Peyer's patch (tissue), 4 donors: Measurements from ENCODE around the gene GABPB1. TPM values are rescaled to one million over a fixed set of nuclear protein-coding genes. Genes with fewer than 3 reads are reported as not detected.

Experiments used
- DNase-seq, 3 donors: peaks; one replicate each; pipeline ENCODE4 v3.0.0-alpha.2; 2017 to 2019
- H3K27ac ChIP-seq, 4 donors: fragments of 200-600 bp; sonication (generic); one replicate each; pipeline ENCODE4 v1.5.1; 2016 to 2019
- H3K27me3 ChIP-seq, 2 donors: fragments of 200-600 bp; sonication (generic); one replicate each; pipeline ENCODE4 v1.5.1; 2019
- H3K36me3 ChIP-seq, 3 donors: fragments of 200-600 bp; sonication (generic); one replicate each; pipeline ENCODE4 v1.5.1; 2016 to 2019
- H3K4me1 ChIP-seq, 4 donors: fragments of 200-600 bp; sonication (generic); one replicate each; pipeline ENCODE4 v1.5.1; 2016 to 2019
- H3K4me3 ChIP-seq, 4 donors: fragments of 200-600 bp; sonication (generic); 1 replicate in 3 of 4; 2 replicates in 1 of 4; pipeline ENCODE4 v1.5.1; 2016 to 2019; ENCODE audit warnings: mild to moderate bottlenecking in 1 of 4
- H3K9me3 ChIP-seq, 4 donors: fragments of 200-600 bp; sonication (generic); one replicate each; pipeline ENCODE4 v1.5.1; 2016 to 2019; ENCODE audit warnings: mild to moderate bottlenecking in 1 of 4
- CTCF ChIP-seq, 6 experiments: fragments of 450-650 bp in 4 of 6; fragments of 200-600 bp in 2 of 6; sonication (generic) in 1 of 6; IDR thresholded peaks; one replicate each; pipeline ENCODE4 v1.5.1; 2017 to 2019; ENCODE audit warnings: antibody characterized with exemption in 6 of 6, mild to moderate bottlenecking in 3 of 6, moderate library complexity in 1 of 6
- POLR2A ChIP-seq, 2 donors: fragments of 450-650 bp; IDR thresholded peaks; one replicate each; pipeline ENCODE4 v1.5.1; 2017; ENCODE audit warnings: antibody characterized with exemption in 2 of 2, mild to moderate bottlenecking in 2 of 2, moderate library complexity in 2 of 2
- total RNA-seq, 4 donors: library from RNA; depleted of rRNA; stranded (reverse); fragments of >200 nt; gene quantifications; one replicate each; pipeline ENCODE4 v1.1.0, GENCODE V29; 2016

The GABPB1 gene
- total RNA-seq, 4 donors from 2014 or later = 13.8 to 16.3 (median 15.7) TPM

GRCh38 chr15:50246631-50247030 is 108.4 kb downstream of the GABPB1 start:
- Histone ChIP-seq H3K27me3 (no peaks in the 10 kb centered on the region), H3K36me3 (no peaks in the 10 kb centered on the region), H3K27ac (no peak overlapping the region), H3K4me1 (peaks cover 0 to 9% (median 5%) of the 10 kb centered on the region in 4 donors), H3K4me3 (no peak overlapping the region), H3K9me3 (no peaks in the 10 kb centered on the region)
- TF ChIP-seq POLR2A (IDR thresholded peaks at IDR 0.05) = no peak
- TF ChIP-seq CTCF (IDR thresholded peaks at IDR 0.05) = no peak
- DNase-seq = no peak

GRCh38 chr15:50244959-50245624 is 109.9 kb downstream of the GABPB1 start:
- H3K4me1 ChIP-seq = peaks cover 0 to 9% (median 5%) of the 10 kb centered on the region in 4 donors
- H3K27me3 ChIP-seq = no peaks in the 10 kb centered on the region
- no peak for DNase-seq
- H3K27ac ChIP-seq = no peak overlapping the region
- no peak for TF ChIP-seq CTCF (IDR thresholded peaks at IDR 0.05)
- no peak for TF ChIP-seq POLR2A (IDR thresholded peaks at IDR 0.05)
- H3K36me3 ChIP-seq = no peaks in the 10 kb centered on the region
- no peak overlapping the region for H3K4me3 ChIP-seq
- H3K9me3 ChIP-seq = no peaks in the 10 kb centered on the region

- H3K4me3 ChIP-seq = no peak overlapping the region
- peaks cover 0 to 9% (median 5%) of the 10 kb centered on the region in 4 donors for H3K4me1 ChIP-seq
- DNase-seq = no peak
- H3K27ac ChIP-seq = no peak overlapping the region
- no peaks in the 10 kb centered on the region for H3K36me3 ChIP-seq
- H3K9me3 ChIP-seq = no peaks in the 10 kb centered on the region
- no peak for TF ChIP-seq POLR2A (IDR thresholded peaks at IDR 0.05)
- no peak for TF ChIP-seq CTCF (IDR thresholded peaks at IDR 0.05)
- H3K27me3 ChIP-seq = no peaks in the 10 kb centered on the region
These were observed 110.8 kb downstream of the GABPB1 start for GRCh38 chr15:50244153-50244552.

- Histone ChIP-seq H3K36me3 (no peaks in the 10 kb centered on the region), H3K4me1 (no peaks in the 10 kb centered on the region), H3K9me3 (no peaks in the 10 kb centered on the region), H3K27ac (no peak overlapping the region), H3K4me3 (no peak overlapping the region), H3K27me3 (no peaks in the 10 kb centered on the region)
- DNase-seq = no peak
- no peak for TF ChIP-seq POLR2A (IDR thresholded peaks at IDR 0.05)
- no peak for TF ChIP-seq CTCF (IDR thresholded peaks at IDR 0.05)
These were observed 113.1 kb downstream of the GABPB1 start for GRCh38 chr15:50241684-50242450.

GRCh38 chr15:50238255-50238654 is 116.7 kb downstream of the GABPB1 start:
- H3K4me3 ChIP-seq = no peak overlapping the region
- no peaks in the 10 kb centered on the region for H3K9me3 ChIP-seq
- H3K27ac ChIP-seq = no peak overlapping the region
- DNase-seq = no peak
- H3K36me3 ChIP-seq = no peaks in the 10 kb centered on the region
- no peak for TF ChIP-seq POLR2A (IDR thresholded peaks at IDR 0.05)
- TF ChIP-seq CTCF (IDR thresholded peaks at IDR 0.05) = no peak
- no peaks in the 10 kb centered on the region for H3K4me1 ChIP-seq
- H3K27me3 ChIP-seq = no peaks in the 10 kb centered on the region
